ENCODE measurements around the gene PTPN7. TPM values are rescaled to one million over a fixed set of nuclear protein-coding genes. Genes with fewer than 3 reads are reported as not detected.

PTPN7 gene
- total and polyA plus RNA-seq, 2 of the 13 experiments (the other 11 are each of a cell fraction or from before 2014, with no cell fraction given): not detected

GRCh38 chr1:202127836-202128622 is 32.4 kb downstream of the PTPN7 start (continued):
- no peak for TF ChIP-seq ZNF331 (CRISPR knock-in tag; IDR thresholded peaks at IDR 0.05)
- no peak for TF ChIP-seq PHF20 (CRISPR knock-in tag; IDR thresholded peaks at IDR 0.05)
- TF ChIP-seq, protein P1, sequence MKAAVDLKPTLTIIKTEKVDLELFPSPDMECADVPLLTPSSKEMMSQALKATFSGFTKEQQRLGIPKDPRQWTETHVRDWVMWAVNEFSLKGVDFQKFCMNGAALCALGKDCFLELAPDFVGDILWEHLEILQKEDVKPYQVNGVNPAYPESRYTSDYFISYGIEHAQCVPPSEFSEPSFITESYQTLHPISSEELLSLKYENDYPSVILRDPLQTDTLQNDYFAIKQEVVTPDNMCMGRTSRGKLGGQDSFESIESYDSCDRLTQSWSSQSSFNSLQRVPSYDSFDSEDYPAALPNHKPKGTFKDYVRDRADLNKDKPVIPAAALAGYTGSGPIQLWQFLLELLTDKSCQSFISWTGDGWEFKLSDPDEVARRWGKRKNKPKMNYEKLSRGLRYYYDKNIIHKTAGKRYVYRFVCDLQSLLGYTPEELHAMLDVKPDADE (CRISPR knock-in tag; IDR thresholded peaks at IDR 0.05): no peak
- TF ChIP-seq ZNF121 (CRISPR knock-in tag; IDR thresholded peaks at IDR 0.05): no peak
- no peak for TF ChIP-seq ZFP41 (CRISPR knock-in tag; IDR thresholded peaks at IDR 0.05; ENCODE audit: borderline replicate concordance)
- TF ChIP-seq, protein P2, sequence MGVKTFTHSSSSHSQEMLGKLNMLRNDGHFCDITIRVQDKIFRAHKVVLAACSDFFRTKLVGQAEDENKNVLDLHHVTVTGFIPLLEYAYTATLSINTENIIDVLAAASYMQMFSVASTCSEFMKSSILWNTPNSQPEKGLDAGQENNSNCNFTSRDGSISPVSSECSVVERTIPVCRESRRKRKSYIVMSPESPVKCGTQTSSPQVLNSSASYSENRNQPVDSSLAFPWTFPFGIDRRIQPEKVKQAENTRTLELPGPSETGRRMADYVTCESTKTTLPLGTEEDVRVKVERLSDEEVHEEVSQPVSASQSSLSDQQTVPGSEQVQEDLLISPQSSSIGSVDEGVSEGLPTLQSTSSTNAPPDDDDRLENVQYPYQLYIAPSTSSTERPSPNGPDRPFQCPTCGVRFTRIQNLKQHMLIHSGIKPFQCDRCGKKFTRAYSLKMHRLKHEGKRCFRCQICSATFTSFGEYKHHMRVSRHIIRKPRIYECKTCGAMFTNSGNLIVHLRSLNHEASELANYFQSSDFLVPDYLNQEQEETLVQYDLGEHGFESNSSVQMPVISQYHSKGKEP (CRISPR knock-in tag; IDR thresholded peaks at IDR 0.05): no peak
- no peak for TF ChIP-seq ZFP36L1 (CRISPR knock-in tag; IDR thresholded peaks at IDR 0.05)
- no peak for TF ChIP-seq SAP130 (CRISPR knock-in tag; IDR thresholded peaks at IDR 0.05; ENCODE audit: low read depth)
- TF ChIP-seq ZSCAN30 (CRISPR knock-in tag; IDR thresholded peaks at IDR 0.05): no peak
- no peak for TF ChIP-seq MTERF4 (CRISPR knock-in tag; IDR thresholded peaks at IDR 0.05)
- TF ChIP-seq ZNF367 (CRISPR knock-in tag; IDR thresholded peaks at IDR 0.05; ENCODE audit: borderline replicate concordance): no peak
